Thoracic aorta (tissue), 2 donors: Measurements from ENCODE around the gene TBK1. TPM values are rescaled to one million over a fixed set of nuclear protein-coding genes. Genes with fewer than 3 reads are reported as not detected.

Experiments used
- ATAC-seq: fragments of 150-250 bp; one replicate; pipeline ENCODE4 v1.8.0; 2017; ENCODE audit warnings: low read depth; ENCODE audit not compliant: insufficient number of reproducible peaks, low FRiP score
- DNase-seq: peaks from one replicate; pipeline ENCODE4 v3.0.0-alpha.2; 2020; ENCODE audit warnings: low spot score
- H3K27ac ChIP-seq, 2 donors: fragments of 200-600 bp; sonication (generic); 1 replicate in 1 of 2; 2 replicates in 1 of 2; pipeline ENCODE4 v1.5.1; 2016; ENCODE audit warnings: mild to moderate bottlenecking in 2 of 2, moderate library complexity in 2 of 2
- H3K27me3 ChIP-seq: fragments of 200-600 bp; sonication (generic); replicated peaks from 2 replicates; pipeline ENCODE4 v1.6.0; 2016; ENCODE audit warnings: mild to moderate bottlenecking; ENCODE audit not compliant: insufficient read depth
- H3K36me3 ChIP-seq: fragments of 200-600 bp; sonication (generic); one replicate; pipeline ENCODE4 v1.5.1; 2016
- H3K4me1 ChIP-seq, 2 donors: fragments of 200-600 bp; sonication (generic); 1 replicate in 1 of 2; 2 replicates in 1 of 2; pipeline versions ENCODE4 v1.5.1 to v1.6.0; 2016; ENCODE audit warnings: low read depth in 2 of 2, mild to moderate bottlenecking in 1 of 2; ENCODE audit not compliant: control insufficient read depth in 1 of 2
- H3K4me3 ChIP-seq: fragments of 200-600 bp; sonication (generic); 2 replicates; pipeline ENCODE4 v1.5.1; 2016; ENCODE audit warnings: mild to moderate bottlenecking
- H3K9me3 ChIP-seq: fragments of 200-600 bp; sonication (generic); 2 replicates; pipeline ENCODE4 v1.5.1; 2016
- total RNA-seq, 2 donors: library from RNA; depleted of rRNA; stranded (reverse); fragments of >200 nt; gene quantifications; one replicate each; pipeline versions ENCODE4 v1.1.0 to v1.2.3, GENCODE V29; 2016
- TF ChIP-seq, protein P1 (sequence below): fragments of 200-600 bp; sonication (generic); IDR thresholded peaks from one replicate; pipeline ENCODE4 v1.5.1; 2019; ENCODE audit warnings: antibody characterized with exemption

The TBK1 gene
- total RNA-seq, 2 donors from 2014 or later, result 26.3 to 39.3 TPM

DNA sequence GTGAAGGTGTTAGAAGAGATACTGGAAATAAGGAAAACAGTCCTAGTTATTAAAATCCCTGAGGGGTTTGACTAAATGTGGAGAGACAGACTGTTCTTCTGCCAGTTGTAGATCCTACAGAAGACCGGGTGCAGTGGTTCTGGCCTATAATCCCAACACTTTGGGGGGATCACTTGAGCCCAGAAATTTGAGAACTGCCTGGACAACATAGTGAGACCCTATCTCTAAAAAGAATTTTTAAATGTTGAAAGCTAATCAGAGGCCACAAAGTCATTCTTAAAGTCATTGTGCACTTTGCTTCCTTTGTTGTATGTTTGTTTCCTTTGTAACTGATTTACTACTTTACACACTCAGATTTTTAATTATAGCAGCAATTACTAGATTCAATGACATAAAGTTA lies 97.2 kb downstream of the TBK1 start:
- H3K36me3 ChIP-seq, result no peaks in the 10 kb centered on the region
- H3K27me3 ChIP-seq, result no peaks in the 10 kb centered on the region
- no peak for DNase-seq
- no peak overlapping the region for H3K27ac ChIP-seq
- H3K9me3 ChIP-seq, result no peaks in the 10 kb centered on the region
- H3K4me3 ChIP-seq, result no peak overlapping the region
- ATAC-seq, result no peak
- TF ChIP-seq, protein P1, sequence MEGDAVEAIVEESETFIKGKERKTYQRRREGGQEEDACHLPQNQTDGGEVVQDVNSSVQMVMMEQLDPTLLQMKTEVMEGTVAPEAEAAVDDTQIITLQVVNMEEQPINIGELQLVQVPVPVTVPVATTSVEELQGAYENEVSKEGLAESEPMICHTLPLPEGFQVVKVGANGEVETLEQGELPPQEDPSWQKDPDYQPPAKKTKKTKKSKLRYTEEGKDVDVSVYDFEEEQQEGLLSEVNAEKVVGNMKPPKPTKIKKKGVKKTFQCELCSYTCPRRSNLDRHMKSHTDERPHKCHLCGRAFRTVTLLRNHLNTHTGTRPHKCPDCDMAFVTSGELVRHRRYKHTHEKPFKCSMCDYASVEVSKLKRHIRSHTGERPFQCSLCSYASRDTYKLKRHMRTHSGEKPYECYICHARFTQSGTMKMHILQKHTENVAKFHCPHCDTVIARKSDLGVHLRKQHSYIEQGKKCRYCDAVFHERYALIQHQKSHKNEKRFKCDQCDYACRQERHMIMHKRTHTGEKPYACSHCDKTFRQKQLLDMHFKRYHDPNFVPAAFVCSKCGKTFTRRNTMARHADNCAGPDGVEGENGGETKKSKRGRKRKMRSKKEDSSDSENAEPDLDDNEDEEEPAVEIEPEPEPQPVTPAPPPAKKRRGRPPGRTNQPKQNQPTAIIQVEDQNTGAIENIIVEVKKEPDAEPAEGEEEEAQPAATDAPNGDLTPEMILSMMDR, result no peak
- H3K4me1 ChIP-seq, result no peaks in the 10 kb centered on the region

DNA sequence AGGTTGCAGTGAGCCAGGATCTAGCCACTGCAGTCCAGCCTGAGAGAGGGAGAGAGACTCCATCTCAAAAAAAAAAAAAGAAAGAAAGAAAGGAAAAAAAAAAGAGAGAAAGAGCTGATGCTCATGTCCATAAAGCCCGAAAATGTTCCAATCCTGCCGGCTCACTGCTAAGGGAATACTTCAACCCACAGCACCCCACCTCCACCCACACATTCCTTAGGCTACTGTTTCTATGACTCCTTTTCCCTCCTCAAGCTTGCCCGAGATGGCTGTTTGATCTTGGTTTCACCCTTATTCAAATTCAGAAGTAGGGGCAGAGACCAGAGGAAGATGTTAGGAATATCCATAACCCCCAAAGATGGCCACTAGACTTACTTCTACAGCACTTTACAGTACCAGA lies 98.8 kb downstream of the TBK1 start:
- TF ChIP-seq, protein P1, result no peak
- ATAC-seq, result no peak

DNA sequence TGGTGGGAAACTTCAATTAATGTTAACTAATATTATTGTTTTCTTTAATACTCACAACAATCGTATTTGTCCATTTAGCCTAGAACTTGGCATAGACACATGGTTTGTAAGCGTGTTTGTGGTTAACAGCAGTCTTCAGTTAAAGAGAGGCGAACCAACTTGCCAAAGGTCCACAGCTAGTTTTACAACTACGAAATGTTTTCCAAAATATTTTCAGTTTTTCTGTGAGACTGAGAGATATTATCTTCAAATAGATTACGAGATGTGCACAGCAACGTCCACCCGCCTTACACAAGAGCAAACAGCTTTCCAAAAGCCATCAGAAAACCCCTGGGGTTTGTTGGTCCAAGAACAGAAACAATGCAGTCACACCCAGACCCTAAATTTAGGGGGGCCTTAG lies 99.8 kb downstream of the TBK1 start:
- TF ChIP-seq, protein P1, result no peak
- ATAC-seq (no peak), DNase-seq (no peak)
- no peaks in the 10 kb centered on the region for H3K4me1 ChIP-seq
- no peak overlapping the region for H3K4me3 ChIP-seq
- no peak overlapping the region for H3K27ac ChIP-seq
- no peaks in the 10 kb centered on the region for H3K27me3 ChIP-seq
- no peaks in the 10 kb centered on the region for H3K36me3 ChIP-seq
- H3K9me3 ChIP-seq, result no peaks in the 10 kb centered on the region

More for the DNA sequence above, 98.8 kb downstream of the TBK1 start:
- no peaks in the 10 kb centered on the region for H3K9me3 ChIP-seq
- no peaks in the 10 kb centered on the region for H3K27me3 ChIP-seq
- no peaks in the 10 kb centered on the region for H3K4me1 ChIP-seq
- no peak for DNase-seq
- H3K27ac ChIP-seq, result no peak overlapping the region
- H3K36me3 ChIP-seq, result no peaks in the 10 kb centered on the region
- H3K4me3 ChIP-seq, result no peak overlapping the region

Other genes with a start within 250 kb of the TBK1 start
- gene KICS2, start 229.8 kb upstream of the TBK1 start, total RNA-seq, result 1 to 10 TPM; 3.1 to 5.7 TPM
- gene C12orf56, start 61.4 kb upstream of the TBK1 start, total RNA-seq, result not detected
- 10 to 100 TPM; 50.1 to 53.0 TPM for gene XPOT, start 47.7 kb upstream of the TBK1 start, total RNA-seq
- gene RASSF3, start 158.4 kb downstream of the TBK1 start, total RNA-seq, result 100 to 1,000 TPM; 126 to 149 TPM